Suppressor macrophage treated with lipopolysaccharide for 4 hours (primary cell): Measurements from ENCODE around the gene TIMM10.

ENCODE experiments used
- DNase-seq: peaks from one replicate; pipeline ENCODE4 v3.0.0-alpha.2; 2020

The TIMM10 gene

GRCh38 chr11:57502376-57502775 lies 28.2 kb downstream of the TIMM10 start:
- DNase-seq, result no peak

DNA sequence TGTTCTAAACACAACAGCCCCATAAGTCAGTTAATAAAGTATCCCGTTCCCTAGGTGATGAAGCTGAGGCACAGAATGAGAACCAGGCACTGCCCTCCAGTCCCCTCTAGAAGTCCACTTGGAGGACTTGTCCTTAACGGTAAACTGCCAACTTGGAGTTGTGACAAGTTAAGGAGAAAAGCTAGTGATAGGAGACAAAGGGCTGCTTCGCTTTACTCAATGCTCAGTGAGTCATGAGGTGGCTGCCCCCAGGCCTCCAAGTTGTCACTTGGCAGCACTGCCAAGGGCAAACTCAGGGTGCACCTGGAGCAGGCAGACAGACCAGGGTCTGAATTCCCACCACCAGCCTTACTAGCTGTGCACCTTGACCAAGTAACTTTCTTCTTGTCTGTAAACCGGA lies 28.6 kb downstream of the TIMM10 start:
- DNase-seq, result no peak

- DNase-seq, result no peak
Measured at GRCh38 chr11:57500926-57501325, 29.6 kb downstream of the TIMM10 start.

- DNase-seq, result no peak
Measured at GRCh38 chr11:57500515-57500914, 30.0 kb downstream of the TIMM10 start.

DNA sequence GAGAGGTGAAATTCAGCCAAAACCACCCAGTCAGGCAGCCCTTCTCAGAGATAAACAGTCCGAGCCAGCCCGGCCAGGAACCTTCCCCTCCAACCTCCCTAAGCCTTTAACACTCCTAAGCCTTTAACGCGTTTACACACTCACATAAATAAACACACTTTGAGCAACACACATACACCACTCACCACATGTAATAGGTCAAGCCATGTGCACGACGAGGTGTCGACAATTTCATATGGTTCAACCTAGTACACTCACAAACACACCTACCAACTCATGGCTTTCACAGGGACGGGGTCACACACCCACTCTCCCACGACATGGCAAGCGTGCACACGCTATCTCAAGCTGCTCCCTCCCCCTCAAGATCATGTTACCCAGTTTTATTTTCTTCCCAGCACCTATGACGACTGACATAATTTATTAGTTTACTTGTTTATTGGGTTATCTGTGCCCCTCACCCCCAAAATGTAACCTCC lies 30.5 kb downstream of the TIMM10 start:
- DNase-seq, result no peak

DNA sequence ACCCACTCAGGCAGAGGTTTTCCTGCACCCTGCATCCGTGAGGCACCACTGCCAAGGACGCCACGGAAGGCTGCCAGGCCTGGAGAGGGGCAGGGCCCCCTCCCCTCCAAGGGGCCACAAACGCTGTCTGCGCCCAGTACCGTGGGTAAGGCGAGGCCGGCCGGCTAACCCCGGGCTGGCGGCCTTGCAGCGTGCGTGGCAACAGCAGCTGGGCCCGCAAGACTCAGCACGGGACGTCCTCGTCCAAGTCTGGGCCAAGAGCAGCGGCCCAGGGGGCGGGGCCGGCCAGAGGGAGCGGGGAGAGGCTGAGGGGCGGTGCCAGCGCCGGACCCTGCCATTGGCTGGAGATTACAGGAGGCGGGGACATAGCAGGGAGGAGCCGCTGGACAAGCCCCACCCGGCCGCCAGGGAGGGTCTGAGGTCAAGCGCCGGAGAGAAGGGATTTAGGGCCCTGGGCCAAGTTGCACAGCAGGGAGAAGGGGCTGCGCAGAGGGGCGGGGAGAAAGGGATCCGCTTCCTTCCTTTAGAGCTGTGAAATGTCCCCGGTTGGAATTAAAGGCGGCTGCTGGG lies 31.1 kb downstream of the TIMM10 start:
- DNase-seq, result peak; percentile 91

GRCh38 chr11:57498540-57498939 lies 32.0 kb downstream of the TIMM10 start:
- no peak for DNase-seq

DNA sequence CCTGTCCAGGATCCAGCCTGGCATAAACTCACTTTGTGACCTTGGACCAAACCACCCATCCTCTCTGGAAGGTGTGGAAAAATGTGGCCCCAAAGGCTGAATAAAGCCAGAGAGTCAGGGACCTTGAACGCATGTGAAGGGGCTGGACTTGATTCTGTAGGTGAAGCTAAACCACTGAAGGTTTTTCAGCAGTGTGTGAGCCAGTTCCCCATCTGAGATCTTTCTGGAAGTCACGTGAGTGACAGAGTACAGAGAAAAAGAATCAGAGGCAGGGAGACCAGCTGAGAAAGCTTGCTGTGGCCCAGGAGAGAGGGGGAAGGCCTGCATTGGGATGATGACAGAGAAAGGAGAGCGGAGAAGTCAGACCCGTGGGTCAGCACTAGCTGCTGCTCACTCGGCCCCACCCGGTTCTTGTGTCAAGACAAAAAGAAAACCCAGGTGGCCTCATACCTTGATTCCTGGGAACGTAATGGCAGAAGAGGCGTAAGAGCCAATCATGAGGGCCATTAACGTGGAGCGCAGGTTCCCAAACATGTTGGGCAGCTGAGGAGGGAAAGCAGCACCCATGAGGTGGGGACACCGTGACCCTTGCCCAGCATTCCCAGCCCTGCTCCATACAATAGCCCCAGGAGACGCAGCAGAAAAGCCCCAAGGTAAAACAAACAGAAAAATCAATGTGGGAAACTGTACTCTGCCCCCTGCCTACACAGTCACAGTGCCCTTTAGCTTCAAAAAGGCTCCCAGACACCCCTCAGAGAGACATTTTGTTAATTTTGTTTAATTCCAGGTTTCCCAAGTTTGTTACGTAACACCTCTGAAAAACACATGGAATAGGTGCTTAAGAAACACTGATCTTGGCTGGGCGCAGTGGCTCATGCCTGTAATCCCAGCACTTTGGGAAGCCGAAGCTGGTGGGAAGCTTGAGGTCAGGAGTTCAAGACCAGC lies 33.0 kb downstream of the TIMM10 start:
- DNase-seq, result no peak

- no peak for DNase-seq
Measured at GRCh38 chr11:57496109-57496820, 34.3 kb downstream of the TIMM10 start.

- DNase-seq, result no peak
Measured at GRCh38 chr11:57493507-57494503, 36.7 kb downstream of the TIMM10 start.

GRCh38 chr11:57491371-57492061 lies 39.0 kb downstream of the TIMM10 start:
- peak; percentile 64 for DNase-seq

GRCh38 chr11:57490456-57491248 lies 39.9 kb downstream of the TIMM10 start:
- peak; percentile 71 for DNase-seq

DNA sequence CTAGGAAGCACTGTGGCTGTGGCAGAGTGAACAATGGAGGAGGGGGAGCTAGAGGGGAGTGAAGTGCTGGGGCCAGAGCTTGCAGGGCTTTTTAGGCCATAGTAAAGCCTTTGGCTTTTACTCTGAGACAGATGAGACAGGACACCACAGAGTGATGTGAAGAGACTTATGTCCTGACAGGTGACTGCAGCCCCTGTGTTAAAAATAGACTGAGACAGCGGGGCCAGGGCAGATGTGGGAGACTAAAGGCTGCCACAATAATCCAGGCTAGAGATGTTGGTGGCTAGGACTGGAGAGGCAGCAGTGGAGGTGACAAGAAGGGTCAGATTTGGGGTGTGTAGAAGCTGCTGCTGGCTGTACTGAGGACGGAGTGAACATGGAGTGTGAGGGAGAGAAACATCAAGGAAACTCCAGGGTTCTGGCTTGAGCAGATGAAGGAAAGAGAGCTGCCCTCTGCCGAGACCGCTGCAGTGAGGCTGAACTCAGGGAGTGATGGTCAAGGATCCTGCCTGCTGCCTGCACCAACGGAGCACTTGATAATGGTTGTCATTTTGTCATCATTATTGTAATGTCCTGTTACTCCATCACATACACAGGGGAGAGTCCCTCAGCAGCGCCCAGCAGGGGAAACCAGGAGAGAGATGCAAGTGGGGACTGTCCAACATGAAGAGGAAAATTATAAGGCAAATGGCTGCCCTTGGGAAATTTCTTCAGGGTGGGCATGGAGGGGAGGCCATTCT lies 42.5 kb downstream of the TIMM10 start:
- no peak for DNase-seq

DNA sequence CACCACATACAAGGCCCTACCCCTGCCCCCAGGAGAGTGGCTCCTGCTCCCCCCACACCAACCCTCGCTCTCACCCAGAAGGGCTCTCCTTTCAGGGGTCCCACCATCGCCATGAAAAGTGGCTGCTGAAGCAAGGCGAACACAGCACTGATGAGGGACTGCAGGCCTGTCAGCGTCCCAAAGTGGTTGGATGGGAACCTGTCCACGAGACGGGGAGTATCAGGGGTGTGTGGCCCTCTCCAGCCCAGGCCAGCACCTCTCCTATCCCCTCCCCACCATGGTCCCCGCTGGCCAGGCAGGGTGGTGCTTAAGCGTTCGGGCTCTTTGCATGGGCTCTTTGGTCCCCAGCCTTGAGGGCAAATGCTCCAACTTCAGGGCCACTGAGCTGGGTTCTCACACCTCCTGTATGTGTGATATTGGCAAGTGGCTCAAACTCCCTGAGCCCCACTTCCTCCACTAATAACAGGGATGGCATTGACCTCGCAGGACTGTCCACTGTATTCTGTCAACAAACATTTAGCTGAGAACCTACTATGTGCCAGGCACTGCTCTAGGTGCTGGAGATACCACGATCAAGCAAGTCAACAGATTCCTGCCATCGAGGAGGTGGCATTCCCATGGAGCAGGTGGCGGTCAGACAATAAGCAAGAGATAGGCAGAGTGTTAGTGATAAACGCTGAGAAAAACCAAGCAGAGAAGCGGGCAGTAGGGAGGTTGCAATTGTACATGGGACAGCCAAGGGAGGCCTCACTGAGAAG lies 43.4 kb downstream of the TIMM10 start:
- no peak for DNase-seq

- DNase-seq, result peak; percentile 92
Measured at GRCh38 chr11:57485217-57485990, 45.1 kb downstream of the TIMM10 start.

GRCh38 chr11:57484141-57484710 lies 46.3 kb downstream of the TIMM10 start:
- peak; percentile 58 for DNase-seq

GRCh38 chr11:57483562-57483918 lies 47.0 kb downstream of the TIMM10 start:
- no peak for DNase-seq
